Skin of body (tissue), 2 donors: ENCODE results near the gene SPNS3. TPM values are rescaled to one million over a fixed set of nuclear protein-coding genes. Genes with fewer than 3 reads are reported as not detected.

Experiments used
- DNase-seq: peaks from one replicate; lab custom pipeline; 2025; lab: John Stamatoyannopoulos, UW
- total RNA-seq: library from RNA; depleted of rRNA; stranded (reverse); fragments of >200 nt; gene quantifications from one replicate; pipeline ENCODE4 v1.2.3, GENCODE V29; 2014

The SPNS3 gene
- total RNA-seq, 1 donor from 2014 or later: 0.79 TPM

DNA sequence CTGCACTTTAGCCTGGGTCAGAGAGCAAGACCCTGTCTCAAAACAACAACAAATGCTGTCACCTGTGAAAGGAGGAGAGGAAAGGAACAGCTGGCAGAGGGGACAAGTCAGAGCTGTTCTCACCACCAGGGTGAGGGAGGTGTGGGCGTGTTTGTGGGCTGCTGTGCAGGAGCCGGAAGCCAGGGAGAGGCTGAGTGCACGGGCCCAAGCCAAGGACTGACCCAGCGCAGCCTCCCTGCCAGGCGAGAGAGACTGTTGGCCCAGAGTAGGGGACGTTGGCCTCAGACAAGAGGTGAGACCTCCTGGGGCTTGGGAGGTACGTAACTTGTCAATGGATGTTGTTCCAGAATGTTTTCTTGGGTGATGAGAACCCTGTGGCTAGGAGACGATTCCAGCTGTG is 75.7 kb downstream of the SPNS3 start:
- DNase-seq: no peak

DNA sequence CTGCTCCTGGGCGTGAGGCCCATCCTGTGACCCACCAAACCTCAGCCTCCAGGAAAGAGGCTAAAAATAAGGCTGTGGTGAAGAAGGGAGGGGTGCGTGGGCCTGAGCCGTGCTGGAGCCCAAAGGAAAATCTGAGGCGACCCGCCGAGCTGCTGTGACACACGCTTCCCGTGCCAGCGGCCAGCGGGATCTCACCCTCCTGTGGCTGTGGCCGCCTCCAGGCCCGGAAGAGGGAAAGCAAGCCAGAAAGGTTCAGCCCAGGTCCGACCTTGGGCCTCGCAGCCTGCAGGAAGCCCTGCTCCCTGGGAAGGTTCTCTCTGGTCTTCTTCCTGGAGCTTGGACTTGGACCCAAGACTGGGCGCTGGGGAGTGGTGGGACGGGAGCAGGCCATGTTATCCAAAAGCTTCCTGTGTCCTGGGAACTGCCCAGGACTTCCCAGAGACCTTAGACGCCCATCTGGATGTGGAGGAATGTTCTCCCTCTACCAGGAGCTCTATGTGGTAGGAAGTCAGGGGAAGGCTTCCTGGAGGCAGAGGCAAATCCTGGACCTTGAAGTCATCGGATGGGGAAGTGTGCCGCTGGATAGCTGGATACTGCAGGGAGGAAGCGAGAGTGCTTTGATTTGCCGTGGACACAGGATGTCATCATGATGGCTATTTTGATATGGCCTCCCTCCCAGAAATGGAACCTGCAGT is 76.3 kb downstream of the SPNS3 start:
- DNase-seq: no peak

DNA sequence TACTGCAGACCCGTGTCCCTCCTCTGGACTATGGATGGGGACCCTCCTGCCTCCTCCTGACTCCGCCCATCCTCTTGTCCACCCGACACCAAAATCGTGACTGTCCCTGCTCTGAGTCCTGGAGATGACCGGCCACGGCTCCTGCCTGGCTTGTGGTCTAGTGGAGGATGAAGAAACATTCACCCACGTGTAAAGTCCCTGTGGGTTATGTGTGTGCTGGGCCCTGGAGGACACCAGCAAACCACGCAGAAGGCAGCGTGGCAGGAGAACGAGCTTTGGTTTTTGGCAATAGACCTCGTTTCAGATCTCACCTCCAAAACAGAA is 76.8 kb downstream of the SPNS3 start:
- no peak for DNase-seq

DNA sequence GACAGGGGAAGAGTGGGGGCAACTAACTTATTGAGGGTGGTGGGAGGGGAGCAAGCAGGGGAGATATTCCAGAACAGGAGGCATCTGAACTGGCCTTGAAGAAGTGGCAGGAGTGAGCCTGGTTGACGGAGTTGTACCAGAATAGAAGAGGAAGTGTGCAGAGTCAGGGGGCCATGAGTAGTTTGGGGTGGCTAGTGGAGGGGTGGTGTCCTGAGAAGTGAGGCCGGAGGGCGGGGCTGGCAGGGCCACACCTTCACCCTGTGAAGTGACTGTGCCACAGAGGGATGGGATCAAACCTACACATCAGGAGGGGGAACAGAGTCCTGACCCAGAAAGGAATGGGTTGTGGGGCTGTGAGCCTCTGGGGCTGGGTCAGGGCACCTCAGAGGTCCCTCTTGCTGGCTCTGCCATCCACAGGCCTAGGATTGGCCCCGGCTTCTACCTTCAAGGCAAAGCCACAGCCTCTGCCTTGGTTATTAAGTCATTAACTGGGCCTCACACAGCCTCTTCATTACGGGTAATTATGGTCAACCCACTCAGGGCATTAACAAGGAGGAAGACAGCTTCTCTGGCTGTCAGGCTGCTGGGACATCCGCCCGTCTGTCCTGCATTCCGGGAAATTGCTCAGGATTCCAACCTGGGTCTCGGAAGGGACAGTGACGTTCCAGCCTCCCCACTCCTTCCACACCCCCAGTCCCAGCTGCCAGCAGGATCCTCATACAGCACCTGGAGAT is 77.6 kb downstream of the SPNS3 start:
- DNase-seq: no peak

DNA sequence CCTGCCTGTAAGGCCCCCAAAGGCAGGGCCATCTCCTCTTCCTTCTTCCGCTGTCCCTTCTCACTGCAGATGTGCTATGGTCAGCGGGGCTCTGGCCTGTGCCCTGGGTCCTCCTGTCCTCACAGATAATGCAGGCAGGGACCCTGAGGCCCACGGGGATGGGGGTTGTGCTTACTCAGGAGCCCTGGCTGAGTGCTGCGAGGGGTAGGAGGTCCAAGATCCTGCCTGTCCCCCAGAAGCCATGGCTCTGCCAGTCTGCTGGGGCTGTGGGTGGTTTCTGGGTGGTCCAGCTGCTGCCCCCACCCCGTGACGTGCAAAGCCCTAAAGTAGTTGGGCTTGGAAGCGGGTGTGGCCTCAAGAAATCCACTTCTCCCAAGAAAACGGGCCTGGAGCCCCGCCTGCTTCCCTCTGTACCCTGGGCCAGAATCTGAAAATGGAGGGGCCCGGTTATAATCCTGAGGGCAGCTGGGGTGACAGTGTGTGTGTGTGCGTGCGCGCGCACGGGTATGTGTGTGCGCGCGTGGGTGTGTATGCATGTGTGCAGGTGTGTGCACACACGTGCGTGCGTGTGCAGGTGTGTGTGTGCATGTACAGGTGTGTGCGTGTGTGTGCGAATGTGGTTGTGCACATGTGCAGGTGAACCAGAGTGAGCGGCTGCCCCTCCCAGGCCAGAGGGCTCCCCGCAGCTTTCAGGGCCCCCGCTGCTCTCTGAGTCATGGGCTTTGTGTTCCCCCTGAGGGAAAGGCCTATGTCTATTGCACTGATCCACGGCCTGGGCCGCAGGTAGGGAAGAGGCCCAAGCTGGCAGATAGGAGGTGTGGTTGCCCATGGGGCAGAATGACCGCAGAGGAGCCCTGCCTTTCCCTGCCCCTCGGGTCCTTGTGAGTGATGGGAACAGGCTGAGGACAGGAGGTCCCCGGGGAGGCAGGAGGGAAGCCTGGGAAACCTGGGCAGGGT is 78.7 kb downstream of the SPNS3 start:
- DNase-seq: no peak

DNA sequence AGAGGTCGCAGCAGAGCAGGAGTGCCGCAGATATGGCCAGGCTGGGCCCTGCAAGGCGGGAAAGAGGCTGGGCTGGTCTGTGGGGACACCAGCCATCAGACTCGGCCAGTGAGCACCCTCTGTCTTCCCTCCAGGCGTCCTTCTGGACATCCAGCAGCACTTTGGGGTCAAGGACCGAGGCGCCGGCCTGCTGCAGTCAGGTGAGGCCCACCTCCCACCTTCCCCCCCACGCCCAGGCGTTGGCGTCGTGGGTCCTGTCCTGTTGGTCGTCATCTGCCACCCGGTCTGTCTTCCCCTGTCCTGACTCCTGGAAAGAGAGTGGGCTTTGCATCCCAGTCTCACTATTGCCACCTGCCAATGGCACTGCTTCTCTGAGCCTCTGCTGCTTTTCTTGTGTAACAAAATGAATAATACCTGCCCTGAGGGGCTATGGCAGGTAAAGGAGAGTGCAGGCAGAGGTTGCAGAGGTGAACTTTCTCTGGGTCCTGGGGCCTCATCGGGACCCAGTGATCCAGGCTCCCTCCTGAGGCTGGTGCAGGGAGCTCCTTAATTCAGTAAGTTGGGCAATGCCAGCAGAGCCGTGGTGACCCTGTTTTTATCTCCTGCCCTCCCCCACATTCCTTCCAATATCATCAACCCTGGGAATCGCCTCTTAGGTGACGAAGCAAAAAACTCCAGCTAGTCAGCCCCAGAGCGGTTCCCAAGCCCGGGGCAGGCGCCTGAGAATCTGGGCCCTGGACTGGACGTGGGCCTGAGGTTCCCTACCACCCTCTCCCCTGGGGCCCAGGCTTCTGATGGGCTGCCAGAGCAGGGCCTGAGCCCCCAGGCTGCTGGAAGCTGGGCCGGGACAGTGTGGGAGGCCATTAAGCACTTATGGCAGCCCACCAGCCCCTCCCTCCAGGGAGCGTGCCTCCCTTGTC is 79.6 kb downstream of the SPNS3 start:
- DNase-seq: no peak

DNA sequence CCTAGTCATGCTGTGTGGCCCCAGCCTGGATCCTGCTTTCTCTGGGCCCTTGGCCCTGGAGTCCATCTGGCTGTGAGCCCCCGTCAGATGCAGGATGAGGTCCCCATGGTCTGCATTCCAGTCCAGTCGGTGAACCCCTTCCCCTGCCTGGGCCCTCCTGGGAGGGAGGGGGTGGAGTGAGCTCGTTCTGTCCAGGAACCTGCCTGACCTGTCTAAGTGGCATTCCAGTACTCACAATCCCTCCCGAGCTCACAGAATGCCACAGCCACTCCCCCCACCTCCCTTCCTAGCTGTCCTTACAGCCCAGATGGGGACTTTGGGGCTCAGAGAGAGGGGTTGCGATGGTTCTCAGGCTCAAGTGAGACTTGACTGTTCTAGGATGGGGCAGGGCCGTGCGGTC is 80.5 kb downstream of the SPNS3 start:
- DNase-seq: no peak

DNA sequence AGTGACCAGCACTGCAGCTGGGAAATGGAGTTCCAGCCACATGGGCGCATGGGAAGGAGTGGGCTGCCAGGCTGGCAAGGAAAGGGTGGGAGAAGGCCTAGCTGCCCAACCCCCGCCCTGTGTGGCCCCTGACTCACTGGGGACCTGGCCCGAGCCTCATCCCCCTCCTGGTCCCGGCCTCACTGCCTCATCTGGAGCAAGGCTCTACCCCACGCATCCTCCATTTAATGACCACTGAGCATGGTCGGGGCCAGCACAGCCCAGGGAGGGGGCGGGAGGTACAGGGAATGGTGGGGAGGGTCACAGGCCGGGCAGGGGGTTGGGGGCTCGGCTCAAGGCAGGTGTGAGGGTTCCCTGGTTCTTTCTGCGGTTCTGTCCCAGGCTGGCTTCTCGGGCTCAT is 81.0 kb downstream of the SPNS3 start:
- DNase-seq: no peak

DNA sequence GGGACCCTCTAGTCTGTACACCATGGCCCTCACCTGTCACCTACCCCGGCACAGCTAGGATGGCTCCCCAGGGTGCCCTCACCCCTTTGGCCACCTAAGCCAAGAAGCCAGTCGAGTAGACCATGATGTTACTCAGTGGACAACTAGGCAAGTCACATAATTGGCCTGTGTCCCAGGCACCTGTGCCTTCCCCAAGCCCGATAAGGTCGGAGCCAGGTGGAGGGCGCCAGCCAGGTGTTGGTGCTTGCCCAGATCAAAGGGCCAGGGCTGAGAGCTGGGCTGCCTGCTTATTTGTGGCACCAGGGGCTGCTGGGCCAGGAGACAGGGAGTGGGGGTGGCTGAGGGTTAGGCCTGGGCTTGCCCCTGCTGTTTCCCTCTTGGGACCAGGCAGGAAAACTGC is 81.8 kb downstream of the SPNS3 start:
- no peak for DNase-seq

DNA sequence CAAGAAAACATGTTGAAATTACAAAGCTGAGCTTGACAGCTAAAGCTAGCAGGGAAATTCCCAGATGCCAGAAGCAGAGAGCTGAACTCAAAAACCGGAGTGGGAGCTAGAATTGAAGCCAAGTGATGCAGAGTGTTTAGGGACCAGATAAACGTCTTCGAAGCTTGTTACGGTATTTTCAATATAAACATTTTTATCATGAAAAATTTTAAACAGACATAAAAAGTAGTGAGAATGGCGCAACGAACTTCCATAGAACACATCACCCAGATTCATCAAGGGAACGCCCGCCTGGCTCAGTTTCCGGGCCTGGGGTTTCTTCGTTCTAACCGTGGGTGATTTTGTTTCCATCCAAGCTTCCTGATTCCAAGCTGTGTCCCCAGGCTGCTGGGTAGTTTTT is 83.0 kb downstream of the SPNS3 start:
- DNase-seq: peak; percentile 78

DNA sequence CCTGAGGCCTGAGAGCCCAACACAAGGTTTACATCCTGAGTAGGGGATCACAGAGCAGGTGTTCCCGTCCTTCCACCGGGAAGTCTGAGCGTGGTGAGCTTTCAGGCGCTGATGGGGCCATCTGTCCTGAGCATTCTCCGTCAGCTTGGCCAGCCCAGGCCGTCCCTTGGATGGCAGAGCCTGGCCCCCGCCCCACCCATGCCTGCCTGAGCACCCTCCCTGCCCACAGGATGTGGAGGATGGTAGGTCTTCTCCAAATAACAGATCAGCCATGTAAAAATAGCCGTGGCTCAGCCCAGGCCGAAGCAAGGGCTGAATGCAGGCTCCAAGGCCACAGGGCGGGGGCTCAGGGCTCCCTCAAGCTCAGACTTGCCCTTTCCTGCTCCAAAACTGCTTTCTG is 85.2 kb downstream of the SPNS3 start:
- DNase-seq: no peak

DNA sequence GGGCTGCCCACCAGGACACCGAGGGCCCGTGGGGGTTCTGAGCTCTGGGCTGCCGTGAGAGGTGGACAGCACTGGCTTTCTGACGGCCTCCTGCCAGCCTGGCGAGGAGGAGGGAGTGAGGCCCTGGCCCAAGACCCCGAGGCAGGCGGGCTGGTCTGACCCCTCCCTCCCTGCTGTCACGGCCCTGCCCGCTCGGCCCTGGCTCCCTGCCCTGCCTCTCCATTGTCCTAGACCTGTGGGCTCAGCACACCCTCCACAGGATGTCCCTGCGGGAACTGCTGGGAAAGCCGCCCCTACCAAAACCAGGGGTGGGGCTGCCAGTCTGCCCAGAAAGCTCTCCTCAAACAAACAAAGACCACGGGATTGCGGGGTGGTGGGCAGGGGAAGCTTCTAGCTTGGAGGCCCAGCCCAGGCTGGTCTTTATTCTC is 85.6 kb downstream of the SPNS3 start:
- no peak for DNase-seq

DNA sequence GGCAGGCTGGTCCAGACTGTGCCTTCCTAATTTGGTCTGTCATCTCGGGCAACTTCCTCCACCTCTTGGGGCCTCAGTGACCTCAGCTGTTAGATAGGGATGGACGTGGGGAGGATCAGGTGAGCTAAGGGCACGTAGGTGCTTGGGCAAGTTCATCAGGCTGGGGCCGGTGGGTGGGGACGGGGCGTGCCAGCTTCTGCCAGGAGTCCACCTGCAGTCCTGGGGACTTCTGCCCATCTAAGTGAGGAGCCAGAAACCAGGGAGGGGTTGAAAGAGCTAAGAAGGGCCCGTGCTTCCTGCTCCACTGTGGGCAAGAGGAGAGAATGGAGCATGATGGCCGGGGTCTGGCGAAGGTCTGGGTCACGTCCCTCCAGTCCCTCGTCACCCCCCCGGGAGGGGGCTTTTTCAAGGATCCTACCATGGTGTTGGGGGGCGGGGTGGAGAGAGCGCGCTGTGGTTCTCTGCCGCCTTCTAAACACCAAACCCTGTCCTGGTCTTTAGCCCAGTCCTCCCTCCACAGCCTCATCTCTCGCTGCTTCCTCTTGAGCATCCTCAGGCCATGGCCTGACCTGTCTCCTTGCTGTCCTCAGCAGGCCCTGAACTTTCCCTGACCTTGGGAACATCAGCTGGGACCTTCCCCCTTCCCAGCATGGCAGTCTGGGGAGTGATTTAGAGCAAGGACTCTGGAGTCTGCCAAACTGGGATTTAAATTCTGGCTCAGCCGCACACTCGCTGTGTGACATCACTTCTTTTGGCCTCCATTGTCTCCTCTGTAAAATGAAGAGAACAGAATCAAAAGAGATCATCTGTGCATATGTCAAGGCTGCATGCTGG is 86.5 kb downstream of the SPNS3 start:
- DNase-seq: peak; percentile 18

DNA sequence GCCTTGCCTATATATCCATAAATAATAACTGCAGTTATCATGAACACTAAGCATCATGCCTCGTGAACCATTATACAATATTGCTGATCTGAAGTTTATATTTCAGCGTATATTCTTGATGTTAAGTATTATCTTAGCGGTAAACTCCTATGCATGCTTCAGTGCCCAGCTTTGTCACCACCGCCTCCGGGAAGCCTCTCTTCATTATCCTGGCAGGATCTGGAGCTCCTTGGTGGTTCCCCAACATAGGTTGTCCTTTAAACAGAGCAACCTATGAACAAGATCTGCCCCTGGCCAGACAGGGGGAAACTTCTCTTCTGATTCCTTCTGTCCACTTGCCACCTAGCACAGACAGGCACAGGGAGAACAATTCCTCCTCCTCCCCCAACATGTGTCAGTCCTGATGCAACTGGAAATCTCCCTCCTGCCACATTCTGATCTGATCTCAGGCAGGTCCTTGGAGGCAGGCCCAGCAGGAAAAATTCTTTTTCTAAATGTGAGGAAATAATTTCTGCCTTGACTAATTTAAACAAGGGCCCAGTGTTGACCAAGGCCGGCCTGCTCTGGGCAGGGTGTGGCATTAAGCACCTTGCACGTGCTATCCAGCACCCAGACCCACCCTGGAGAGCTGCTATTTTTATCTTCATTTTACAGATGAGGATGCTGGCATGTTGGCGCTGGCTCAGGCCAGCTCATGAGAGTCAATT is 87.3 kb downstream of the SPNS3 start:
- no peak for DNase-seq

DNA sequence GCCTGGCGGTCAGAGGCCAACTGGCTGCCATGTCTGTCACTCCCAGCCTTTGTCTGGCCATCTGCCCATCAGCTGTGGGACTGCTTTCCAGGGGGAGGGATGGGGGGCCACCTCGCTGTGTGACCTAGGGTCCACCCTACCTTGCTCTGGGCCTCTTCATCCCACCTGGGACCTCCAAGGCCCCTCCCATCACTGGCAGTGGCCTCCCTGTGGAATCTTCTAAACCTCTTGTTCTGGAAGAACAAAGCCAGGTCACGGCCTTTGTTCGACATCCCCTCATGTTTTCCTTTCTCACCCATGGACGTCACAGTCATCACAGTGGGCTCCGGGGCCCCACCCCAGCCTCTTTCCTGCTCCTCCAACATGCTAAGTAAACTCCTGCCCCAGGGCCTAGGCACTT is 88.9 kb downstream of the SPNS3 start:
- no peak for DNase-seq

DNA sequence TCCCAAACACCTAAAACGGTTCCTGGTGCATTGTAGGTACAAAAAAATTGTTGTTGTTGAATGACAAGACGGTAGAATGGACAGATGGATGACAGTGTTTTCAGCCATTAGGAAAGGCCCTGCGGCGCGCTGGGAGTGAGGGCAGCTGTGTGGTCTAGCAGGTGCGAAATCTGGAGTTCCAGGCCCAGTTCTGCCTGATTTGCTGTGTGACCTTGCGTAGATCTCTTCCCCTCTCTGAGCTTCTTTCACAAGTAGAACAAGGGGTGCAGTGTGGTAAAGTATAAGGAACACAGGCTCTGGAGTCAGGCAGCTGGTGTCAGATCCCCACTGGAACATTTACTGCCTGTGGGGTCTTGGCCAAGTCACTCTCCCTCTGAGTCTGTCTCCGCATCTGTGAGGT is 90.2 kb downstream of the SPNS3 start:
- no peak for DNase-seq

DNA sequence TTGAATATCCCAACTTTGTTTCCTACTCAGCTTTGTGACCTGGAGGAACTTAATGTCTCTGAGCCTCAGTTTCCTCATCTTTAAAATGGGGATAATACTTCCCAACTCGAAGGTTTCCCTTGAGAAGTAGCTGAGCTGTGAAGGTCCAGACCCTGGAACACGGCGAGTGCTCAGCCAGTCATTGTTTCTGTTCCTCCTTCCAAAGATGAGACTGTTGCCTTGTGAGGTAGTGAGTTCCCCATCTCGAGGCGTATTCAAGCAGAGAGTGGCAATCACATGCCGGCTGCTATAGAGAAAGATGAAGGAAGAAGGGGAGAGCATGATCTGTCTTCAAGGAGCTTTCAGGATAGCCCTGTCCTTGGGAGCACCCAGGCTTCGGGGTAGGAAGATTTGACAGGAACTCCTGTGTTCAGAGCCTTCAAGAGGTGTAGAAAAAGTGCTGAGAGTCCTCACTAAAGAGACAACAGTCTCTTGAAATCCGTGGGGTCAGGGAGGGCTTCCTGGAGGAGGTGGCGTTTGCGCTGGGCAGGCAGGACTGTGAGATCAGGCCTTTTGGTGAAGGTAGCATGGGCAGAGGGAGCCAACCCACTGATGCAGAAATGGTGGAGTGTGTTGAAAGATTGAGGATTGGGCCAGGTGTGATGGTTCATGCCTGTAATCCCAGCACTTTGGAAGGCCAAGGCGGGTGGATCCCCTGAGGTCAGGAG is 92.1 kb downstream of the SPNS3 start:
- no peak for DNase-seq

DNA sequence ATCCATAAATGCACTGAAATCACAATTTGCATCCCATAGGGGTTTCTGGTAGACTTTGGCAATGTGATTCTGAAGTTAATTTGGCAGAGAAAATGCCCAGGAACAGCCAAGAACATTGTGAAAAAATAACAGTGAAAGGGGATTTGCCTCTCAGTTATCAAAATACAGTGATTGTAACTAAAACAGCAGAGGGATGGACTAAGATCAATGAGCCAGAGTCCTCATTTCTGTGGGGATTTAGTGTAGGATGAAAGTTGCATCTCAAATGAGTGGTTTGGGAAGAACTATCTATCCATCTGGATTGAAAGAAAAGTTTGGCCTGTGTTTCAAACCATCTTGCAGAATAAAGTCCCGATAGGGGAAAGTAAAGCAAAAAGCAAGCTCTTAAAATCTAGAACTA is 93.4 kb downstream of the SPNS3 start:
- DNase-seq: peak; percentile 70

DNA sequence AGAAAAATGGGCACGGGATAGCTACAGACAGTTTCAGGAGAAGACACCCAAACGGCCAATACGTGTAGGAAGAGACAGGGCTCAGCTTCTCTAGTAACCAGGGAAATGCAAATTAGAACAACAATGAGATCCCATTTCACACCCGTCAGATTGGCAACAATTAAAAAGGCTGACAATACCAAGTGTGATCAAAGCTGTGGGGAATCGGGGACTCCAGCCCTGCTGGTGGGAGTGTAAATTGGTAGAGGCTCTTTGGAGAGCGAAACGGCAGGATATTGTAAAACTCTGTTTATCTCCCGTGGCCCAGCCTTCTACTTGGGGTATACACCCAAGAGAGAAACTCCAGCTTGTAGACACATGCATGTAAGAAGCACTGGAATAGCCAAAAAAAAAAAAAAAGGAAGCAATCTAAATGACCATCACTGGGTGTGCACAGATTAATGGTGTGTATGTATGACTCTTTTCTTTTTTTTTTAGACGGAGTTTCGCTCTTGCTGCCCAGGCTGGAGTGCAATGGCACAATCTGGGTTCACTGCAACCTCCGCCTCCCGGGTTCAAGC is 93.9 kb downstream of the SPNS3 start:
- DNase-seq: no peak
